ENCODE results near the gene ZNF664. TPM values are rescaled to one million over a fixed set of nuclear protein-coding genes. Genes with fewer than 3 reads are reported as not detected.

Gene ZNF664
- polyA plus RNA-seq, 1 experiment = 42.4 TPM

GRCh38 chr12:123965382-123965781, 7.6 kb upstream of the ZNF664 start:
- no peak for DNase-seq (ENCODE audit: low read depth)
- POLR2A ChIA-PET = no interaction called here
- CTCF ChIA-PET = no interaction called here
- no peak for TF ChIP-seq CTCF (IDR thresholded peaks at IDR 0.05; ENCODE audit: insufficient read depth, low read depth, low read length)
- Histone ChIP-seq H3K27me3 (ENCODE audit: control insufficient read depth, insufficient read depth, low read length) (no peaks in the 10 kb centered on the region), H3K36me3 (ENCODE audit: control insufficient read depth, insufficient read depth, low read length) (no peaks in the 10 kb centered on the region), H3K4me3 (ENCODE audit: low read depth, low read length) (no peak overlapping the region)

- no peaks in the 10 kb centered on the region for H3K36me3 ChIP-seq (ENCODE audit: control insufficient read depth, insufficient read depth, low read length)
- H3K4me3 ChIP-seq (ENCODE audit: low read depth, low read length) = no peak overlapping the region
- POLR2A ChIA-PET = no interaction called here
- TF ChIP-seq CTCF (IDR thresholded peaks at IDR 0.05; ENCODE audit: insufficient read depth, low read depth, low read length) = no peak
- DNase-seq (ENCODE audit: low read depth) = peak; percentile 37
- H3K27me3 ChIP-seq (ENCODE audit: control insufficient read depth, insufficient read depth, low read length) = no peaks in the 10 kb centered on the region
- CTCF ChIA-PET = no interaction called here
Observed at GRCh38 chr12:123966596-123966995, 6.4 kb upstream of the ZNF664 start.

GRCh38 chr12:123967121-123967586, 5.9 kb upstream of the ZNF664 start:
- CTCF ChIA-PET = no interaction called here
- no peak for DNase-seq (ENCODE audit: low read depth)
- no peak for TF ChIP-seq CTCF (IDR thresholded peaks at IDR 0.05; ENCODE audit: insufficient read depth, low read depth, low read length)
- POLR2A ChIA-PET = no interaction called here
- Histone ChIP-seq H3K36me3 (ENCODE audit: control insufficient read depth, insufficient read depth, low read length) (no peaks in the 10 kb centered on the region), H3K4me3 (ENCODE audit: low read depth, low read length) (no peak overlapping the region), H3K27me3 (ENCODE audit: control insufficient read depth, insufficient read depth, low read length) (no peaks in the 10 kb centered on the region)

- no peak for DNase-seq (ENCODE audit: low read depth)
- TF ChIP-seq CTCF (IDR thresholded peaks at IDR 0.05; ENCODE audit: insufficient read depth, low read depth, low read length) = no peak
- ChIA-PET POLR2A (no interaction called here), CTCF (interaction anchor here (1.3 kb wide), 1 partner anchor 73 kb away, joined by 3 read pairs; no protein-coding TSS in a partner anchor)
- Histone ChIP-seq H3K27me3 (ENCODE audit: control insufficient read depth, insufficient read depth, low read length) (no peaks in the 10 kb centered on the region), H3K36me3 (ENCODE audit: control insufficient read depth, insufficient read depth, low read length) (no peaks in the 10 kb centered on the region), H3K4me3 (ENCODE audit: low read depth, low read length) (peak overlapping the region; percentile 84)
Observed at GRCh38 chr12:123971449-123971769, 1.6 kb upstream of the ZNF664 start.

GRCh38 chr12:123971770-123972456, 1.1 kb upstream of the ZNF664 start:
- no peaks in the 10 kb centered on the region for H3K27me3 ChIP-seq (ENCODE audit: control insufficient read depth, insufficient read depth, low read length)
- ChIA-PET CTCF (interaction anchor here (1.3 kb wide), 1 partner anchor 73 kb away, joined by 3 read pairs; no protein-coding TSS in a partner anchor), POLR2A (no interaction called here)
- no peak for TF ChIP-seq CTCF (IDR thresholded peaks at IDR 0.05; ENCODE audit: insufficient read depth, low read depth, low read length)
- DNase-seq (ENCODE audit: low read depth) = no peak
- no peaks in the 10 kb centered on the region for H3K36me3 ChIP-seq (ENCODE audit: control insufficient read depth, insufficient read depth, low read length)
- H3K4me3 ChIP-seq (ENCODE audit: low read depth, low read length) = peak overlapping the region; percentile 84

Measured in BJ (cell line).